GM18868 (cell line): ENCODE data around the gene ARHGEF12.

Experiments
- ATAC-seq: cut with Tn5 transposase; IDR thresholded peaks from one replicate; pipeline ENCODE4 v1.9.1; 2021; ENCODE audit warnings: mild to moderate bottlenecking, moderate library complexity; ENCODE audit not compliant: unreplicated experiment

The ARHGEF12 gene

GRCh38 chr11:120317689-120318480 lies 18.3 kb upstream of the ARHGEF12 start:
- no peak for ATAC-seq

DNA sequence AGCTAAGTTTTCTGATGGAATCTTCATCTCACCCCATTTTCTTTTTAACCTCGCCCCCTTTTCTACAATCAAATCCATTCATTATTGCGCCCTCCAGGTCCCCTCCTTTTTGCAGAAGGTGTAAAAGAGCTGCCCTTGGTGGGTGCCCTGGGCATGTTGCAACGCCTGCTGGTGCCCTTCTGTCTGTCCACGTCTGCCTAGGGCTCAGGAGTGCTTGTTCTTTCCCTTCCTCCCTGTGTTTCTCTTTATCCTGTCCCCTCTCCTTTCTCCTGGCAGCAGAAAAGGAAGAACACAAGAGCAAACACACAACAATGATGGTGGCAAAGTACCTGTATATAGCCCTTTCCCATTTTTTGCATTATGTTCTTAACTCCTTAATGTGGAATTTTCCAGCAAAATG lies 17.3 kb upstream of the ARHGEF12 start:
- ATAC-seq = no peak

- peak; percentile 72 for ATAC-seq
These were observed 11.0 kb upstream of the ARHGEF12 start, which contains the start of gene TLCD5 for GRCh38 chr11:120324932-120325810. TLCD5 (plus strand) TSS chr11:120325299; CDS start chr11:120327442, 2,143 bp downstream.

DNA sequence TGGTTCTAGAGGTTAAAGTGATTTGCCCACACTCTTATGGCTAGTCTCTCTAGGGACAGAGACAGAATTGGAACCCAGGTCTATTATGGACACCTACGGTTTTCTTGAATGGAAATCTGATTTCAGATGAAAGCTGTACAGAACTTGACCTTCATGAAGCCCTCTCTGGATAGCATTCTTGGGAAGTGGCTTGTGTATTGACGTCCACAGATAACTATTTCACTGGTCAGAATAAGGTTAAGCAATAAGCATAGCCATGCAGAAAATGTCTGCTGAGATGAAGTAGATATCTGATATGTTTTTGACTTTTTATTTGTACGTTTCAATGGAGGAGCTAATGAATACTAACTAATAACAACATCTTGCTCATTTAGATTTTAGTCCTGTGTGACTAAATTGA lies 10.0 kb upstream of the ARHGEF12 start:
- no peak for ATAC-seq

GRCh38 chr11:120326845-120327281 lies 9.3 kb upstream of the ARHGEF12 start:
- ATAC-seq = no peak

DNA sequence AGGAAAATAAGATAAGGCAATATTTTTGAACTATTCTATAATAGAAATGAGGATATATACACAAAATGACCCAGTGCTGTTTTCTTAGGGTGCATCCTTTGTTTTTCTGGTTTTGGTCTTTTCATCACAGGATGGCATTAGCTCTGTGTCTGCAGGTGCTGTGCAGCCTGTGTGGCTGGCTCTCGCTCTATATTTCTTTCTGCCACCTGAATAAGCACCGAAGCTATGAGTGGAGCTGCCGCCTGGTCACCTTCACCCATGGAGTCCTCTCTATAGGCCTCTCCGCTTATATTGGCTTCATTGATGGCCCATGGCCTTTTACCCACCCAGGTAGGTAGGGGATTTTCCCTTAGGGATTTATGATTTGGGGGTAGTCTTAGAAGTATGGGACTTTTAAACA lies 8.9 kb upstream of the ARHGEF12 start:
- no peak for ATAC-seq

- no peak for ATAC-seq
These were observed 6.7 kb upstream of the ARHGEF12 start for GRCh38 chr11:120329556-120329955.

DNA sequence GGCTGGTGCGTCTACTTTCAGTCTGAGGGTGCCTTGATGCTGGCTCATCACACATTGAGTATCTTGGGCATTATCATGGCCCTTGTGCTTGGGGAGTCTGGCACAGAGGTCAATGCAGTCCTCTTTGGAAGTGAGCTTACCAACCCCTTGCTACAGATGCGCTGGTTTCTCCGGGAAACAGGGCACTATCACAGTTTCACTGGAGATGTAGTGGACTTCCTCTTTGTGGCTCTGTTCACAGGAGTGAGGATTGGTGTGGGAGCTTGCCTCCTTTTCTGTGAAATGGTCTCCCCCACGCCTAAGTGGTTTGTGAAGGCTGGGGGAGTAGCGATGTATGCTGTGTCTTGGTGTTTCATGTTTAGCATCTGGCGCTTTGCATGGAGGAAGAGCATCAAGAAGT lies 6.2 kb upstream of the ARHGEF12 start:
- ATAC-seq = no peak

GRCh38 chr11:120331301-120331996 lies 4.8 kb upstream of the ARHGEF12 start:
- ATAC-seq = no peak

- no peak for ATAC-seq
These were observed 3.1 kb upstream of the ARHGEF12 start for GRCh38 chr11:120332822-120333716.

GRCh38 chr11:120333801-120334200 lies 2.4 kb upstream of the ARHGEF12 start:
- no peak for ATAC-seq

GRCh38 chr11:120334332-120334731 lies 1.9 kb upstream of the ARHGEF12 start:
- ATAC-seq = no peak

DNA sequence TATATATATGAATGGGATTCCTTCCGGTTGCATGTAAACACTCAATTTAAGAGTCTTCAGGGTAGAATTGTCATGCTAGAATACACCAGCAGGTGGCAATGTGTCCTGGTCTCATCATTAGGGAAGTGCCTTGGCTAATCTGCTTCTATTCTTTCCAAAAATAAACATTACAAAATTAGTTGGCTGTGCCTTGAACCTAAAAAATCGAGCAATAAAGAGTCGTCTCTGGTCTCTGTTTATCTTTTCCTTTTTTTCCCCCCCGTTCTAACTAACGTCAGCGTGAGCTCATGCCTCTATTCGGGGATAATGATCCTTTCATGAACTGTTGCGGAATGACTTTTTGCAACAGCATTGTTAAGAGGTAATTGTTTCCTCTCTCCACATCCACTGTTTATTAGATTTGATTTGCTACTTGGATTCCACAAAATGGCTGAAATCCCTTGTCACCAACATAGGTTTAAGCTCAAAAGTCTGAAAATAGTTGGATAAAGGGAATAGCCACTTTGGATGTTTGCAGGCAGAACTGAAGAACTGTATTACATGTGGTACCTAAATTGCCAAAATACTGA lies 1.2 kb upstream of the ARHGEF12 start:
- no peak for ATAC-seq

GRCh38 chr11:120335556-120335907 lies 681 bp upstream of the ARHGEF12 start:
- ATAC-seq = peak; percentile 23

DNA sequence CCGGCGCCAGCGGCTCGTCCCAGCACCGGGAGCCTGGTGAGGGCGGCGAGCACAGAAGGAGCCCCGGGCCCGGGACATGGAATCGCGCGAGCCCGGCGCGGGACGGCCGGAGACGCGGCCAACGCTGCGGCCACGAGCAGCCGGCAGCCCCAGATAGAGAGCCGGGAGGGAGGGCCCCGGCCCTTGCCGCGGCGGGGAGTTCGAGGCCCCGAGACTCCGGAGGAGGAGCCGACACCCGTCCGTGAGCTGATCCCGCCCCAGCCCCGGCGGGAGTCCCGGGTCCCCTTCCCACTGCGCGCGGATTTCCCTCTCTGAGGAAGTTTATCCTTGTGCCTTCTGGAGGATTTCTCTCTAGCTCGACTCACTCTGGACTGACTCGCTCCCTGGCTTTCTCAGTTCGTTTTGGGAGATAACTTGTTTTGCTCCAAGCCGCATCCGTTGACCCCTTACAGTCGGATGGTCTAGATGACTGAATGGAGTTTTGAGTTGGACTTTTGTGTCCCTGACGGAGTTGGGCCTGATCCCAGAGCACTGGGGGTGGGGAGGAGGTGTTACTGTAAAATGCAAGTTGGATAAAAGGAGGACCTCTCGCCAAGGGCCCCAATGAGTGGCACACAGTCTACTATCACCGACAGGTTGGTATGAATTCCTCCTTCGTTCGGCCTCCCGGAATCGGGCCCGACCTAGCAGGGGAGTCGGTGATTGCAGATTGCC lies 585 bp downstream of the ARHGEF12 start:
- ATAC-seq = peak; percentile 29

DNA sequence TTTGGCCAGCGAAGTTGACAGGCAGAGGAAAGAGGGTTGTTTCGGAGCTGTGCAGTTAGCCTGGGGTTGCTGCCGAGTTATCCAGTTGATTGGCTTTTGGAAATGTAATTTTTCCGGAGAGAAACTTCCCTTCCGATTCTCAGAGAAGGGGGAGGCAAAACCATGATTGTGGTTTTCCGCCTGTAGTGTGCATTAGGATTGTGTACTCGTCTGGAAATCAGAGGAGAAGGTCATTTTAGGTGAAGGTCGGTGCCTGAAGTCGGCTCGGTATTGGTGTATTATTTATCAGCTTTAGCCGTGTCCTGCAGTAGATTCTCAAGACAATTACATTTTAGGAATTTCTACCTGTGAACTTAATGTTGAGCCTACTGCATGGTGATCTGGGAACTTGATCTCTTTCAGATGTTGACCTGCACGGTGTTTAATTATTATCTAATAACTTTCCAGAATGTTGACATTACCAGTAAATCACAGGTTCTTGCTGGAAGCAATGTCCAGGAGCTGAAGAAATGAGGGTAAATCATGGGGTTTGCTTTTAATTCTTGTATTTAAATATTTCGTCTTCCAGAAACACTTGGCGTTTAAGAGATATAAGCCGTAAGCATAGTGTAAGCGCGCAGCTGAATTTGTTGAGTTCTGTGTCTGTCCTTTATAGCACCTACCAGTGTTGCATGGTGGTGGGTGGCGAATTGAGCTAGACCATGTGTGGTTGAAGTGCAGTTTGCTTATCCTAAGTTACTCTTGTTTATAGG lies 1.3 kb downstream of the ARHGEF12 start:
- no peak for ATAC-seq

GRCh38 chr11:120338107-120338933 lies 2.1 kb downstream of the ARHGEF12 start:
- no peak for ATAC-seq

- no peak for ATAC-seq
These were observed 3.2 kb downstream of the ARHGEF12 start for GRCh38 chr11:120339394-120339890.
